ENCODE data around the gene CACNG3. TPM values are rescaled to one million over a fixed set of nuclear protein-coding genes. Genes with fewer than 3 reads are reported as not detected.

Gene CACNG3
- total and polyA plus RNA-seq, 2 donors (not counting 1 experiment from before 2014, with no cell fraction given) = not detected

- Histone ChIP-seq H4K20me1 (ENCODE audit: control insufficient read depth, insufficient read depth, low read length, poor library complexity, severe bottlenecking) (no peaks in the 10 kb centered on the region), H3K79me2 (ENCODE audit: control insufficient read depth, insufficient read depth, low read length) (no peaks in the 10 kb centered on the region), H3K4me3 (ENCODE audit: control extremely low read depth in 1 of 5, extremely low read depth in 1 of 5, insufficient read depth in 1 of 5, low read depth in 2 of 5, low read length in 4 of 5) (no peak overlapping the region), H3K4me2 (replicated peaks; ENCODE audit: low read depth, low read length, poor library complexity, severe bottlenecking) (no peak overlapping the region), H2AFZ (ENCODE audit: insufficient read depth, low read depth, low read length, poor library complexity, severe bottlenecking) (no peak overlapping the region), H3K27ac (ENCODE audit: low read length in 2 of 2) (no peak overlapping the region), H3K4me1 (ENCODE audit: control insufficient read depth in 2 of 2, insufficient read depth in 2 of 2, low read length in 2 of 2) (no peaks in the 10 kb centered on the region), H3K9me3 (ENCODE audit: control extremely low read depth in 1 of 3, control insufficient read depth in 2 of 3, insufficient read depth in 1 of 3, low read length in 2 of 3) (no peaks in the 10 kb centered on the region), H3K9ac (ENCODE audit: low read length) (no peak overlapping the region), H3K27me3 (replicated peaks in 1 of 4; ENCODE audit: control extremely low read depth in 1 of 4, control insufficient read depth in 3 of 4, insufficient read depth in 4 of 4, low read length in 3 of 4) (peaks cover 0 to 13% (median 9%) of the 10 kb centered on the region in 4 experiments), H3K36me3 (replicated peaks in 1 of 2; ENCODE audit: control extremely low read depth in 1 of 2, control insufficient read depth in 1 of 2, extremely low read depth in 1 of 2, insufficient read depth in 2 of 2, low read length in 1 of 2) (no peaks in the 10 kb centered on the region)
- H3K27ac Mint-ChIP-seq = no peak overlapping the region
- no peaks in the 10 kb centered on the region for H3K9me3 Mint-ChIP-seq (ENCODE audit: insufficient read depth)
- H3K27me3 Mint-ChIP-seq = peaks cover 32% of the 10 kb centered on the region
- intact Hi-C loops (cut with micrococcal nuclease) = no loop called here
- DNase-seq (no peak), ATAC-seq (ENCODE audit: low read depth) (no peak)
- TF ChIP-seq EZH2 (IDR thresholded peaks at IDR 0.05; ENCODE audit: borderline replicate concordance, insufficient read depth, low read depth, low read length, poor library complexity, severe bottlenecking) = no peak
- TF ChIP-seq CTCF (IDR thresholded peaks at IDR 0.05) = no peak
- peaks cover 6% of the 10 kb centered on the region for H3K4me1 Mint-ChIP-seq
- no peak overlapping the region for H3K4me3 Mint-ChIP-seq
- POLR2A ChIA-PET = no interaction called here
- CTCF ChIA-PET = interaction anchor here (1.1 to 1.5 kb wide), 4 partner anchors 8 to 258 kb away, joined by 3 to 5 read pairs (median 4); partner anchors contain the start of gene CACNG3
- 93% methylated on average over 3 of the region's 4 CpGs for WGBS (ENCODE audit: insufficient coverage)
Measured at GRCh38 chr16:24246911-24247607, 9.1 kb upstream of the CACNG3 start.

- DNase-seq (peak; percentile 71), ATAC-seq (ENCODE audit: low read depth) (peak; percentile 66)
- ChIA-PET POLR2A (no interaction called here), CTCF (interaction anchor here (0.5 to 8.5 kb wide), 39 partner anchors 9 to 611 kb away, joined by 3 to 125 read pairs (median 4); partner anchors contain the start of gene PLK1)
- H3K4me2 ChIP-seq (replicated peaks; ENCODE audit: low read depth, low read length, poor library complexity, severe bottlenecking) = no peak overlapping the region
- H3K4me3 Mint-ChIP-seq = no peak overlapping the region
- no peak for TF ChIP-seq EZH2 (IDR thresholded peaks at IDR 0.05; ENCODE audit: borderline replicate concordance, insufficient read depth, low read depth, low read length, poor library complexity, severe bottlenecking)
- peak; percentile 85 for TF ChIP-seq CTCF (IDR thresholded peaks at IDR 0.05)
- H3K4me3 ChIP-seq (ENCODE audit: control extremely low read depth in 1 of 5, extremely low read depth in 1 of 5, insufficient read depth in 1 of 5, low read depth in 2 of 5, low read length in 4 of 5) = no peak overlapping the region
- no peak overlapping the region for H3K27ac ChIP-seq (ENCODE audit: low read length in 2 of 2)
- intact Hi-C loops (cut with micrococcal nuclease) = loop anchor here (1.0 to 5.0 kb wide), 3 partner anchors 211 to 518 kb away; no protein-coding TSS in a partner anchor
- H3K9ac ChIP-seq (ENCODE audit: low read length) = no peak overlapping the region
- peaks cover 51% of the 10 kb centered on the region for H3K27me3 Mint-ChIP-seq
- no peaks in the 10 kb centered on the region for H3K36me3 ChIP-seq (replicated peaks in 1 of 2; ENCODE audit: control extremely low read depth in 1 of 2, control insufficient read depth in 1 of 2, extremely low read depth in 1 of 2, insufficient read depth in 2 of 2, low read length in 1 of 2)
- peaks cover 6% of the 10 kb centered on the region for H3K4me1 Mint-ChIP-seq
- H3K4me1 ChIP-seq (ENCODE audit: control insufficient read depth in 2 of 2, insufficient read depth in 2 of 2, low read length in 2 of 2) = no peaks in the 10 kb centered on the region
- no peak overlapping the region for H2AFZ ChIP-seq (ENCODE audit: insufficient read depth, low read depth, low read length, poor library complexity, severe bottlenecking)
- no peaks in the 10 kb centered on the region for H3K79me2 ChIP-seq (ENCODE audit: control insufficient read depth, insufficient read depth, low read length)
- H3K9me3 Mint-ChIP-seq (ENCODE audit: insufficient read depth) = no peaks in the 10 kb centered on the region
- WGBS (ENCODE audit: insufficient coverage) = 26% methylated on average over 4 of the region's 7 CpGs
- H4K20me1 ChIP-seq (ENCODE audit: control insufficient read depth, insufficient read depth, low read length, poor library complexity, severe bottlenecking) = no peaks in the 10 kb centered on the region
- peaks cover 0 to 44% (median 39%) of the 10 kb centered on the region in 4 experiments for H3K27me3 ChIP-seq (replicated peaks in 1 of 4; ENCODE audit: control extremely low read depth in 1 of 4, control insufficient read depth in 3 of 4, insufficient read depth in 4 of 4, low read length in 3 of 4)
- no peak overlapping the region for H3K27ac Mint-ChIP-seq
- H3K9me3 ChIP-seq (ENCODE audit: control extremely low read depth in 1 of 3, control insufficient read depth in 2 of 3, insufficient read depth in 1 of 3, low read length in 2 of 3) = peaks cover 0 to 12% (median 0%) of the 10 kb centered on the region in 3 donors
Measured at GRCh38 chr16:24253192-24253591, 2.9 kb upstream of the CACNG3 start.
